Erythroblast (primary cell): Measurements from ENCODE around the gene GRIFIN.

Experiments
- GATA1 ChIP-seq: IDR thresholded peaks from 2 replicates; pipeline ENCODE4 v1.6.1; 2011; ENCODE audit warnings: low read depth, mild to moderate bottlenecking, control low read depth, low read length, moderate library complexity
- POLR2A ChIP-seq: IDR thresholded peaks from 2 replicates; pipeline ENCODE4 v1.6.1; 2011; ENCODE audit warnings: mild to moderate bottlenecking, low read length

GRCh38 chr7:2438775-2439174 lies 37.4 kb downstream of the GRIFIN start:
- no peak for TF ChIP-seq POLR2A
- TF ChIP-seq GATA1 = no peak
